SK-N-DZ (cell line): Measurements from ENCODE around the gene DSE.
A peak's percentile ranks its signal among the peaks of the same experiment; 100 is the strongest.

Source experiments
- DNase-seq: peaks from one replicate; pipeline ENCODE4 v3.0.0-alpha.2; 2015; ENCODE audit warnings: low spot score

Gene DSE

GRCh38 chr6:116411284-116411623, 40.5 kb downstream of the DSE start:
- no peak for DNase-seq

- no peak for DNase-seq
These were observed 41.5 kb downstream of the DSE start for GRCh38 chr6:116412270-116412669.

GRCh38 chr6:116413357-116413756, 42.6 kb downstream of the DSE start:
- no peak for DNase-seq

GRCh38 chr6:116417661-116418060, 46.9 kb downstream of the DSE start:
- no peak for DNase-seq

GRCh38 chr6:116419069-116419786, 48.5 kb downstream of the DSE start:
- no peak for DNase-seq

- DNase-seq = no peak
These were observed 49.6 kb downstream of the DSE start for GRCh38 chr6:116420341-116420740.

- DNase-seq = no peak
These were observed 51.5 kb downstream of the DSE start for GRCh38 chr6:116422238-116422637.

- no peak for DNase-seq
These were observed 53.3 kb downstream of the DSE start for GRCh38 chr6:116424001-116424400.

- DNase-seq = no peak
These were observed 55.8 kb downstream of the DSE start for GRCh38 chr6:116426551-116426950.

- DNase-seq = no peak
These were observed 58.4 kb downstream of the DSE start for GRCh38 chr6:116429111-116429510.

- DNase-seq = no peak
These were observed 60.1 kb downstream of the DSE start for GRCh38 chr6:116430860-116431259.

- no peak for DNase-seq
These were observed 61.3 kb downstream of the DSE start for GRCh38 chr6:116431964-116432595.

GRCh38 chr6:116433206-116433712, 62.5 kb downstream of the DSE start:
- DNase-seq = no peak

GRCh38 chr6:116434056-116434725, 63.4 kb downstream of the DSE start:
- no peak for DNase-seq

GRCh38 chr6:116436586-116436985, 65.8 kb downstream of the DSE start:
- peak; percentile 17 for DNase-seq

- DNase-seq = no peak
These were observed 66.9 kb downstream of the DSE start for GRCh38 chr6:116437656-116438055.

- DNase-seq = no peak
These were observed 68.1 kb downstream of the DSE start for GRCh38 chr6:116438590-116439448.

GRCh38 chr6:116439522-116440051, 68.8 kb downstream of the DSE start:
- DNase-seq = no peak

GRCh38 chr6:116443105-116443504, 72.4 kb downstream of the DSE start:
- DNase-seq = no peak

- peak; percentile 32 for DNase-seq
These were observed 73.3 kb downstream of the DSE start for GRCh38 chr6:116444092-116444491.

- DNase-seq = no peak
These were observed 73.8 kb downstream of the DSE start for GRCh38 chr6:116444575-116444974.

- DNase-seq = no peak
These were observed 74.4 kb downstream of the DSE start for GRCh38 chr6:116445102-116445501.
